HG03039 (cell line): ENCODE results near the gene CDON.
A peak's percentile ranks its signal among the peaks of the same experiment; 100 is the strongest.
"Not testable (repeated sequence)": the region's sequence is repeated elsewhere in the genome, so short reads cannot be mapped to it uniquely, and the experiment has no call there.

ENCODE experiments used
- ATAC-seq: cut with Tn5 transposase; IDR thresholded peaks from one replicate; pipeline ENCODE4 v1.9.1; 2021; ENCODE audit warnings: mild to moderate bottlenecking, moderate library complexity; ENCODE audit not compliant: unreplicated experiment

The CDON gene

GRCh38 chr11:125995313-125995712 is 67.4 kb downstream of the CDON start:
- ATAC-seq: peak; percentile 94

- no peak for ATAC-seq
Observed at GRCh38 chr11:125994509-125994908, 68.2 kb downstream of the CDON start.

GRCh38 chr11:125992893-125993292 is 69.8 kb downstream of the CDON start:
- no peak for ATAC-seq

GRCh38 chr11:125990244-125990643 is 72.4 kb downstream of the CDON start:
- no peak for ATAC-seq

- ATAC-seq: no peak
Observed at GRCh38 chr11:125987066-125987641, 75.5 kb downstream of the CDON start.

- ATAC-seq: not testable (repeated sequence)
Observed at GRCh38 chr11:125985956-125986355, 76.7 kb downstream of the CDON start.

- ATAC-seq: no peak
Observed at GRCh38 chr11:125982348-125982730, 80.3 kb downstream of the CDON start.

- no peak for ATAC-seq
Observed at GRCh38 chr11:125980436-125980835, 82.2 kb downstream of the CDON start.

GRCh38 chr11:125979511-125979910 is 83.2 kb downstream of the CDON start:
- no peak for ATAC-seq

GRCh38 chr11:125978778-125979407 is 83.8 kb downstream of the CDON start:
- ATAC-seq: no peak

GRCh38 chr11:125978181-125978716 is 84.4 kb downstream of the CDON start:
- ATAC-seq: no peak

- ATAC-seq: no peak
Observed at GRCh38 chr11:125977333-125977732, 85.3 kb downstream of the CDON start.

- no peak for ATAC-seq
Observed at GRCh38 chr11:125976156-125976555, 86.5 kb downstream of the CDON start.

- no peak for ATAC-seq
Observed at GRCh38 chr11:125975634-125976033, 87.0 kb downstream of the CDON start.

GRCh38 chr11:125974284-125974683 is 88.4 kb downstream of the CDON start:
- no peak for ATAC-seq

- ATAC-seq: no peak
Observed at GRCh38 chr11:125971618-125972017, 91.0 kb downstream of the CDON start.

GRCh38 chr11:125968354-125968753 is 94.3 kb downstream of the CDON start:
- ATAC-seq: no peak

- no peak for ATAC-seq
Observed at GRCh38 chr11:125967515-125967914, 95.2 kb downstream of the CDON start.

- ATAC-seq: no peak
Observed at GRCh38 chr11:125960771-125961170, 101.9 kb downstream of the CDON start.

- ATAC-seq: no peak
Observed at GRCh38 chr11:125959931-125960330, 102.7 kb downstream of the CDON start.

GRCh38 chr11:125959511-125959910 is 103.2 kb downstream of the CDON start:
- no peak for ATAC-seq

GRCh38 chr11:125958872-125959400 is 103.7 kb downstream of the CDON start:
- no peak for ATAC-seq
